Breast epithelium (tissue), 4 donors: ENCODE measurements around the gene RAP1GAP2. TPM values are rescaled to one million over a fixed set of nuclear protein-coding genes. Genes with fewer than 3 reads are reported as not detected.

Experiments
- DNase-seq, 2 donors: peaks; one replicate each; pipeline ENCODE4 v3.0.0-alpha.2; 2019; ENCODE audit warnings: low spot score in 2 of 2
- H3K27ac ChIP-seq, 2 donors: fragments of 200-600 bp; sonication (generic) in 1 of 2; one replicate each; pipeline ENCODE4 v1.5.1; 2016 to 2019; ENCODE audit warnings: mild to moderate bottlenecking in 1 of 2
- H3K27me3 ChIP-seq, 2 donors: fragments of 200-600 bp; sonication (generic) in 1 of 2; one replicate each; pipeline versions ENCODE4 v1.5.1 to v1.6.0; 2017 to 2019; ENCODE audit warnings: control low read depth in 1 of 2, mild to moderate bottlenecking in 1 of 2
- H3K36me3 ChIP-seq: fragments of 200-600 bp; one replicate; pipeline ENCODE4 v1.5.1; 2019
- H3K4me1 ChIP-seq, 2 donors: fragments of 200-600 bp; sonication (generic); one replicate each; pipeline ENCODE4 v1.5.1; 2016 to 2019; ENCODE audit warnings: control low read depth in 1 of 2
- H3K4me3 ChIP-seq, 3 donors: fragments of 200-600 bp; sonication (generic); 1 replicate in 2 of 3; 2 replicates in 1 of 3; pipeline ENCODE4 v1.5.1; 2016 to 2019; ENCODE audit warnings: mild to moderate bottlenecking in 3 of 3, moderate library complexity in 2 of 3
- H3K9me3 ChIP-seq, 2 donors: fragments of 200-600 bp; sonication (generic) in 1 of 2; one replicate each; pipeline ENCODE4 v1.5.1; 2016 to 2019; ENCODE audit warnings: control low read depth in 1 of 2
- POLR2A ChIP-seq: fragments of 450-650 bp; IDR thresholded peaks from one replicate; pipeline ENCODE4 v1.6.1; 2016; ENCODE audit warnings: antibody characterized with exemption, mild to moderate bottlenecking, moderate library complexity
- POLR2AphosphoS5 ChIP-seq, 3 donors: sonication (generic); formaldehyde crosslinking; IDR thresholded peaks; one replicate each; pipeline ENCODE4 v1.6.1; 2017; ENCODE audit warnings: antibody characterized with exemption in 3 of 3
- intact Hi-C: fragments of 100-400 bp; cut with DNase I; formaldehyde crosslinking; loops from one replicate; pipeline ENCODE4 v1.15.1; 2023; ENCODE audit warnings: low total_unique reads
- total RNA-seq, 3 donors: library from RNA; depleted of rRNA; stranded (reverse); fragments of >200 nt; gene quantifications; one replicate each; pipeline ENCODE4 v1.1.0, GENCODE V29; 2016
- TF ChIP-seq, protein P1 (sequence below), 3 donors: fragments of 450-650 bp; IDR thresholded peaks; one replicate each; pipeline ENCODE4 v1.5.1; 2016 to 2017; ENCODE audit warnings: antibody characterized with exemption in 3 of 3, mild to moderate bottlenecking in 3 of 3, moderate library complexity in 3 of 3

RAP1GAP2 gene
- total RNA-seq, 3 donors from 2014 or later, result 5.3 to 23.4 (median 10.8) TPM

DNA sequence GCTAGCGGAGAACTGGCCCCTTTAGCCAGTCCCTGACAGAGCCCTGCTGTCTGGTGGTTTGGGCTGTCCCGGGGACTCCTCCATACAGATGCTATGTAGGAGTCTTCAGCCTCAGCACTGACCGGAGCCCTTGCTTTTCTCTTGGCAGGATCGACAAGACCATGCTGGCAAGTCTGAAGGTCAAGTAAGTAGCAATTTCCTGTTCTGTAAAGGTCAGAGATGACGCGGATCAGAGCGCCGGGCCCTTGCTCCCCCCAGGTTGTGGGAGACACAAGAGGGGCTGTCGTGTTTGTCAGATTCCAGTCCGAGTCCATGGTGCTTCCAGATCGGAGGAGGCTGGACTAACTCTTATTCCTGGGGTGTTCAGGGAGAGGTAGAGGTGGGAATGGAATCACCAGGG lies 4.1 kb downstream of the RAP1GAP2 start:
- no peak for DNase-seq
- Histone ChIP-seq H3K27me3 (peaks cover 0 to 14% of the 10 kb centered on the region in 2 donors), H3K27ac (no peak overlapping the region), H3K9me3 (no peaks in the 10 kb centered on the region), H3K4me3 (no peak overlapping the region), H3K4me1 (no peaks in the 10 kb centered on the region), H3K36me3 (no peaks in the 10 kb centered on the region)
- intact Hi-C loops, result loop anchor here (10.0 kb wide), 1 partner anchor 1954 kb away; no protein-coding TSS in a partner anchor
- TF ChIP-seq POLR2A, result no peak
- TF ChIP-seq, protein P1, sequence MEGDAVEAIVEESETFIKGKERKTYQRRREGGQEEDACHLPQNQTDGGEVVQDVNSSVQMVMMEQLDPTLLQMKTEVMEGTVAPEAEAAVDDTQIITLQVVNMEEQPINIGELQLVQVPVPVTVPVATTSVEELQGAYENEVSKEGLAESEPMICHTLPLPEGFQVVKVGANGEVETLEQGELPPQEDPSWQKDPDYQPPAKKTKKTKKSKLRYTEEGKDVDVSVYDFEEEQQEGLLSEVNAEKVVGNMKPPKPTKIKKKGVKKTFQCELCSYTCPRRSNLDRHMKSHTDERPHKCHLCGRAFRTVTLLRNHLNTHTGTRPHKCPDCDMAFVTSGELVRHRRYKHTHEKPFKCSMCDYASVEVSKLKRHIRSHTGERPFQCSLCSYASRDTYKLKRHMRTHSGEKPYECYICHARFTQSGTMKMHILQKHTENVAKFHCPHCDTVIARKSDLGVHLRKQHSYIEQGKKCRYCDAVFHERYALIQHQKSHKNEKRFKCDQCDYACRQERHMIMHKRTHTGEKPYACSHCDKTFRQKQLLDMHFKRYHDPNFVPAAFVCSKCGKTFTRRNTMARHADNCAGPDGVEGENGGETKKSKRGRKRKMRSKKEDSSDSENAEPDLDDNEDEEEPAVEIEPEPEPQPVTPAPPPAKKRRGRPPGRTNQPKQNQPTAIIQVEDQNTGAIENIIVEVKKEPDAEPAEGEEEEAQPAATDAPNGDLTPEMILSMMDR (IDR thresholded peaks at IDR 0.05), result no peak
- TF ChIP-seq POLR2AphosphoS5 (IDR thresholded peaks at IDR 0.05), result no peak

DNA sequence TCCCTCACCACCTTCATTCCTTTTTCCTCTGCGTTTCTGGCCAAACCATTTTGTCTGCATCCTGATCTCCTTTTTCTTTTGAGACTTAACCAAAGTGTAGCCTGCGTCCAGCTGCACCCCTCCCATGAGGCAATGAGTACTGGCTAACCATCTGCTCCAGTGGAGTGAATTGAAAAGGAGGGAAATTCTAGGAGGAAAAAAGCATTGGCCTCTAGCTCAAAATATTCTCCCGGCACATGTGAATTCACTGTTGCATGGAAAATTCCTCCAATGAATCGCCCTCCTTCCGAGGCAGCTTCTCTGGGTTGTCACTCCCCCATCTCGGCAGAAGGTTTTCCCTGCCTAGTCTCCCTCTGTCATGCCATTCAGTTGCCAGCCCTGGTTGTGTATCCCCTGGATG lies 5.6 kb downstream of the RAP1GAP2 start:
- no peak for DNase-seq
- TF ChIP-seq POLR2AphosphoS5 (IDR thresholded peaks at IDR 0.05) (no peak), POLR2A (no peak)
- TF ChIP-seq, protein P1 (IDR thresholded peaks at IDR 0.05), result no peak
- H3K27me3 ChIP-seq, result peaks cover 0 to 8% of the 10 kb centered on the region in 2 donors
- H3K27ac ChIP-seq, result no peak overlapping the region
- H3K9me3 ChIP-seq, result no peaks in the 10 kb centered on the region
- no peaks in the 10 kb centered on the region for H3K36me3 ChIP-seq
- intact Hi-C loops, result loop anchor here (10.0 kb wide), 1 partner anchor 1953 kb away; no protein-coding TSS in a partner anchor
- no peak overlapping the region for H3K4me3 ChIP-seq
- no peaks in the 10 kb centered on the region for H3K4me1 ChIP-seq

DNA sequence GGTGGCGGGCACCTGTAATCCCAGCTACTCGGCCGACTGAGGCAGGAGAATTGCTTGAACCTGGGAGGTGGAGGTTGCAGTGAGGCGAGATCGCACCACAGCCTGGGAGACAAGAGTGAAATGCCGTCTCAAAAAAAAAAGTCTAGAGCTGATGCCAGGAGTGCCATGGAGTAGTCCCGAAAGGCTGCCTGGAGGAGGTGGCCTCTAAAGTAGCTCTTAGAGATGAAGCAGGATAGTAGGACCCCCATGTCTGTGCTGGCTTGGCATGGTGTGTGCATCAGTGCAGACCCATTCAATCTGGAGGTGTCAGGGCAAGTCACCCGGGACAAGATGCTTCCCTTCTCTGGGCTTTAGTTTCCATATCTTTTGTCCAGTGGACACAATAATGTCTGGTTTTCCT lies 6.3 kb downstream of the RAP1GAP2 start:
- Histone ChIP-seq H3K27me3 (peaks cover 0 to 5% of the 10 kb centered on the region in 2 donors), H3K4me1 (no peaks in the 10 kb centered on the region), H3K36me3 (no peaks in the 10 kb centered on the region), H3K27ac (no peak overlapping the region), H3K9me3 (no peaks in the 10 kb centered on the region), H3K4me3 (no peak overlapping the region)
- TF ChIP-seq, protein P1 (IDR thresholded peaks at IDR 0.05), result no peak
- no peak for TF ChIP-seq POLR2AphosphoS5 (IDR thresholded peaks at IDR 0.05)
- TF ChIP-seq POLR2A, result no peak
- intact Hi-C loops, result loop anchor here (10.0 kb wide), 1 partner anchor 1952 kb away; no protein-coding TSS in a partner anchor
- no peak for DNase-seq

GRCh38 chr17:2803386-2803785 lies 7.1 kb downstream of the RAP1GAP2 start:
- Histone ChIP-seq H3K4me3 (no peak overlapping the region), H3K9me3 (no peaks in the 10 kb centered on the region), H3K36me3 (no peaks in the 10 kb centered on the region), H3K27me3 (peaks cover 0 to 5% of the 10 kb centered on the region in 2 donors), H3K4me1 (no peaks in the 10 kb centered on the region), H3K27ac (no peak overlapping the region)
- no peak for DNase-seq
- intact Hi-C loops, result loop anchor here (10.0 kb wide), 1 partner anchor 1951 kb away; no protein-coding TSS in a partner anchor
- TF ChIP-seq POLR2AphosphoS5 (IDR thresholded peaks at IDR 0.05) (no peak), POLR2A (no peak)
- TF ChIP-seq, protein P1 (IDR thresholded peaks at IDR 0.05), result no peak

GRCh38 chr17:2803971-2804370 lies 7.7 kb downstream of the RAP1GAP2 start:
- TF ChIP-seq, protein P1 (IDR thresholded peaks at IDR 0.05), result no peak
- TF ChIP-seq POLR2AphosphoS5 (IDR thresholded peaks at IDR 0.05) (no peak), POLR2A (no peak)
- intact Hi-C loops, result loop anchor here (10.0 kb wide), 1 partner anchor 1951 kb away; no protein-coding TSS in a partner anchor
- Histone ChIP-seq H3K9me3 (no peaks in the 10 kb centered on the region), H3K36me3 (no peaks in the 10 kb centered on the region), H3K27ac (no peak overlapping the region), H3K27me3 (peaks cover 0 to 5% of the 10 kb centered on the region in 2 donors), H3K4me3 (no peak overlapping the region), H3K4me1 (no peaks in the 10 kb centered on the region)
- no peak for DNase-seq
